K562 (cell line): ENCODE data around the gene BLOC1S3. TPM values are rescaled to one million over a fixed set of nuclear protein-coding genes. Genes with fewer than 3 reads are reported as not detected.
A peak's percentile ranks its signal among the peaks of the same experiment; 100 is the strongest.

Experiments used
- ATAC-seq: fragments of 200-7000 bp; cut with Tn5 transposase; 3 replicates; pipeline ENCODE4 v1.9.1; 2020; ENCODE audit warnings: moderate library complexity
- BruUV-seq: library from RNA; stranded (reverse); fragments of 400-500 nt; replicated peaks from 2 replicates; lab custom pipeline; 2021; lab: Mats Ljungman, UMichigan
- CTCF ChIA-PET: fragments of 300-600 bp; formaldehyde crosslinking; extraction: SDS; loops from one replicate; lab custom pipeline; 2021; ENCODE audit warnings: low intra/inter-chr PET ratio; lab: Yijun Ruan, JAX
- POLR2A ChIA-PET: fragments of 300-600, 350-650 bp; sonication (Branson Sonifier 250); formaldehyde crosslinking; extraction: SDS; loops from one replicate; lab custom pipeline; 2021; ENCODE audit warnings: antibody characterized with exemption, inconsistent platforms; lab: Yijun Ruan, JAX
- DNase-seq, 4 experiments: peaks; one replicate each; pipeline versions ENCODE4 v3.0.0 to v3.0.0-alpha.2; 2011 to 2018; ENCODE audit warnings: low spot score in 3 of 4, mixed read lengths in 3 of 4; ENCODE audit errors: extremely low read depth in 1 of 4
- FAIRE-seq: peaks from 2 replicates; lab custom pipeline; 2011; peaks lifted over from hg19 to GRCh38; lab: Jason Lieb, UNC
- H2AFZ ChIP-seq: 2 replicates; pipeline ENCODE4 v1.6.0; 2011; ENCODE audit warnings: low read depth, low read length, control low read depth, inconsistent platforms
- H3K27ac ChIP-seq: fragments of 200-600 bp; 3 replicates; pipeline ENCODE4 v1.8.0; 2011; ENCODE audit warnings: low read depth, mild to moderate bottlenecking, control low read depth, inconsistent platforms, low read length, moderate library complexity, mixed read lengths; ENCODE audit errors: extremely low read depth
- H3K27me3 ChIP-seq, 2 experiments: fragments of 300-600 bp in 1 of 2; 2 replicates in 1 of 2; 3 replicates in 1 of 2; pipeline versions ENCODE4 v1.6.0 to v1.8.0; 2011; ENCODE audit warnings: inconsistent platforms in 2 of 2, low read length in 2 of 2, mild to moderate bottlenecking in 1 of 2, mixed read lengths in 1 of 2, moderate library complexity in 1 of 2; ENCODE audit not compliant: control insufficient read depth in 2 of 2, insufficient read depth in 2 of 2
- H3K36me3 ChIP-seq: fragments of 300-600 bp; 3 replicates; pipeline ENCODE4 v1.8.0; 2011; ENCODE audit warnings: mild to moderate bottlenecking, low read length, inconsistent platforms; ENCODE audit not compliant: control insufficient read depth, insufficient read depth
- H3K4me1 ChIP-seq, 2 experiments: fragments of 200-600 bp in 1 of 2; replicated peaks in 1 of 2; 2 replicates in 1 of 2; 3 replicates in 1 of 2; pipeline versions ENCODE4 v1.5.1 to v1.8.0; 2011; ENCODE audit warnings: inconsistent platforms in 2 of 2, low read length in 2 of 2, mild to moderate bottlenecking in 1 of 2, mixed read lengths in 1 of 2, moderate library complexity in 1 of 2; ENCODE audit not compliant: control insufficient read depth in 2 of 2, insufficient read depth in 2 of 2
- H3K4me2 ChIP-seq: 2 replicates; pipeline ENCODE4 v1.6.1; 2011; ENCODE audit warnings: low read length, control low read depth, inconsistent platforms, mixed read lengths; ENCODE audit not compliant: insufficient read depth
- H3K4me3 ChIP-seq: fragments of 200-600 bp; sonication (generic), shearing (Covaris generic); 2 replicates; pipeline ENCODE4 v1.5.1; 2016; ENCODE audit warnings: control low read depth, inconsistent platforms
- H3K79me2 ChIP-seq: fragments of 200-600 bp; 3 replicates; pipeline ENCODE4 v1.8.0; 2011; ENCODE audit warnings: low read length, inconsistent platforms; ENCODE audit not compliant: control insufficient read depth, insufficient read depth
- H3K9ac ChIP-seq, 2 experiments: 2 replicates each; pipeline versions ENCODE4 v1.6.0 to v1.6.1; 2011; ENCODE audit warnings: low read depth in 2 of 2, low read length in 2 of 2, control low read depth in 1 of 2, inconsistent platforms in 1 of 2, mild to moderate bottlenecking in 1 of 2, mixed read lengths in 1 of 2; ENCODE audit not compliant: insufficient read depth in 1 of 2
- H3K9me1 ChIP-seq: one replicate; pipeline ENCODE4 v1.6.0; 2011; ENCODE audit warnings: inconsistent platforms, mild to moderate bottlenecking, low read length, moderate library complexity; ENCODE audit not compliant: control insufficient read depth, insufficient read depth
- H3K9me3 ChIP-seq: replicated peaks from 2 replicates; pipeline ENCODE4 v1.5.1; 2011; ENCODE audit warnings: low read depth, low read length, inconsistent platforms; ENCODE audit not compliant: control insufficient read depth, insufficient read depth
- H4K20me1 ChIP-seq: replicated peaks from 2 replicates; pipeline ENCODE4 v1.6.1; 2011; ENCODE audit warnings: low read length, inconsistent platforms, mixed read lengths; ENCODE audit not compliant: control insufficient read depth, insufficient read depth
- BRD9 ChIP-seq: fragments of 450-650 bp; IDR thresholded peaks from 2 replicates; pipeline ENCODE4 v1.6.1; 2018; ENCODE audit warnings: low read depth; ENCODE audit not compliant: partially characterized antibody
- FOXM1 ChIP-seq, 2 experiments: fragments of 450-650 bp in 1 of 2; sonication (generic) in 1 of 2; formaldehyde crosslinking in 1 of 2; IDR thresholded peaks; 2 replicates each; pipeline versions ENCODE4 v1.6.1 to v1.9.0; 2017 to 2022; ENCODE audit warnings: low read depth in 2 of 2, mild to moderate bottlenecking in 2 of 2, missing genetic modification reagents in 1 of 2, moderate library complexity in 1 of 2
- MBD2 ChIP-seq: sonication (generic); IDR thresholded peaks from 2 replicates; pipeline ENCODE4 v1.6.1; 2016; ENCODE audit warnings: low read depth, borderline replicate concordance
- POLR2G ChIP-seq: fragments of 200-400 bp; formaldehyde crosslinking; IDR thresholded peaks from 2 replicates; pipeline ENCODE4 v1.6.1; 2017; ENCODE audit warnings: low read depth, mild to moderate bottlenecking, antibody characterized with exemption, low read length, moderate library complexity
- WGBS: fragments of 100-300 bp; shearing (Covaris generic); methylation state at CpG from one replicate; pipeline ENCODE4 v1.1.6; 2016; ENCODE audit warnings: low coverage, mixed read lengths; ENCODE audit not compliant: insufficient coverage; ENCODE audit errors: missing lambda C conversion rate; 5-methylcytosine and 5-hydroxymethylcytosine counted together
- in situ Hi-C: fragments of 300-500 bp; cut with MboI; formaldehyde crosslinking; loops from 4 replicates; pipeline ENCODE4 v1.15.0; 2018; ENCODE audit warnings: inconsistent platforms, mixed read lengths
- intact Hi-C: fragments of 100-400 bp; cut with micrococcal nuclease; formaldehyde crosslinking; loops from 2 replicates; pipeline ENCODE4 v1.14.2; 2022
- polyA plus RNA-seq, 8 experiments: library from polyadenylated mRNA; depleted of rRNA in 4 of 8; stranded (reverse) in 5 of 8; unstranded in 3 of 8; fragments of >200 nt; fragmentation: Nextera tagmentation in 2 of 8; fragmentation: Illumina TruSeq in 1 of 8; extraction: Ambion mirVana in 2 of 8; extraction: Trizol in 1 of 8; gene quantifications; 2 replicates each; pipeline versions ENCODE4 v1.2.1 to v1.2.3, GENCODE V29; 2011 to 2014; ENCODE audit warnings: inconsistent platforms in 1 of 8, missing spikeins in 1 of 8
- total RNA-seq, 7 experiments: library from RNA; depleted of rRNA in 6 of 7; stranded (reverse); fragments of >200 nt in 6 of 7; fragmentation: Illumina TruSeq in 2 of 7; extraction: Trizol in 2 of 7; gene quantifications; 2 replicates each; pipeline versions ENCODE4 v1.2.1 to v1.2.3, GENCODE V29; 2011 to 2021; ENCODE audit warnings: low replicate concordance in 1 of 7
- TF ChIP-seq, protein P1 (sequence below): fragments of 450-650 bp; IDR thresholded peaks from 2 replicates; pipeline ENCODE4 v1.7.1; 2018; ENCODE audit warnings: mild to moderate bottlenecking, low read depth; ENCODE audit not compliant: partially characterized antibody
- TF ChIP-seq, protein P2 (sequence below): IDR thresholded peaks from 2 replicates; pipeline ENCODE4 v1.6.1; 2011; ENCODE audit warnings: borderline replicate concordance, low read depth, mild to moderate bottlenecking, moderate library complexity, low read length; ENCODE audit not compliant: insufficient read depth, poor library complexity, severe bottlenecking

The BLOC1S3 gene
- total and polyA plus RNA-seq, 9 of the 15 experiments (the other 6 are each of a cell fraction or from before 2014, with no cell fraction given), result 3.9 to 20.2 (median 10.4) TPM

DNA sequence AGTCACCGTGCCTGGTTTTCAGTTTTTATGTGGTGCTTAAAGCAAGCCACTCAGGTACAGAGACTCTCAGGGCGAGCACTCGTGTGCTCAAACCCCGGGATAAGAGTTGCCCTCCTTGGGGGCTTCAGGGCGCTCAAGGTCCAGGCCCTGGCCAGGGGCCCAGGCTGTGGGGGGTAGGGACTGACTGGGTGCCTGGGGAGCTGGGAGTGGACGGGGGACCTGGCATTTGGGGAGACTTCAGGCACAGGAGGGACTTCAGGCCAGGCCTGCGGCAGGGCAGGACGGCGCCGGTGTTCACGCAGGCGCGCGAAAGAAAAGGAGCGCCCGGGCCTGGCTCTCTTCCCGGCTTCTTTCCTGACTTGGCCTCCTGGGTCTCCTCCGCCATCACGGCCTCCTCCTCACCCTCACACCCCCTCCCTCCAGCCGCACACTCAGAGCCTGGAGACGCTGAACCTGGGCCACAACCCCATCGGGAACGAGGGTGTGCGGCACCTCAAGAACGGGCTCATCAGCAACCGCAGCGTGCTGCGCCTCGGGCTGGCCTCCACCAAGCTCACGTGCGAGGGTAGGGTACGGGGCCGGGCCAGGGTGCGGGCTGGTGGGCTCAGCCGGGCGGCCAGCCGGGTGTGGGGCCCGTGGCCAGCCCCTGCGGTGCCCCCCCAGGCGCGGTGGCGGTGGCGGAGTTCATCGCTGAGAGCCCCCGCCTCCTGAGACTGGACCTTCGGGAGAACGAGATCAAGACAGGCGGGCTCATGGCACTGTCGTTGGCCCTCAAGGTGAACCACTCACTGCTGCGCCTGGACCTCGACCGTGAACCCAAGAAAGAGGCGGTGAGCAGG is 33.9 kb upstream of the BLOC1S3 start:
- Histone ChIP-seq H2AFZ (no peak overlapping the region), H3K9ac (no peak overlapping the region), H3K27ac (no peak overlapping the region), H3K36me3 (peaks cover 57% of the 10 kb centered on the region; the same call in 1 of the 3 replicates), H3K4me1 (peaks cover 0 to 55% of the 10 kb centered on the region in 2 experiments; a peak in 2 of 5 replicates), H3K79me2 (no peaks in the 10 kb centered on the region)
- intact Hi-C loops, result no loop called here
- in situ Hi-C loops, result no loop called here
- DNase-seq (no peak), FAIRE-seq (no peak)
- 96% methylated on average over 21 of the region's 53 CpGs for WGBS
- CTCF ChIA-PET, result no interaction called here
- no TSS peak for BruUV-seq
- TF ChIP-seq, protein P1, sequence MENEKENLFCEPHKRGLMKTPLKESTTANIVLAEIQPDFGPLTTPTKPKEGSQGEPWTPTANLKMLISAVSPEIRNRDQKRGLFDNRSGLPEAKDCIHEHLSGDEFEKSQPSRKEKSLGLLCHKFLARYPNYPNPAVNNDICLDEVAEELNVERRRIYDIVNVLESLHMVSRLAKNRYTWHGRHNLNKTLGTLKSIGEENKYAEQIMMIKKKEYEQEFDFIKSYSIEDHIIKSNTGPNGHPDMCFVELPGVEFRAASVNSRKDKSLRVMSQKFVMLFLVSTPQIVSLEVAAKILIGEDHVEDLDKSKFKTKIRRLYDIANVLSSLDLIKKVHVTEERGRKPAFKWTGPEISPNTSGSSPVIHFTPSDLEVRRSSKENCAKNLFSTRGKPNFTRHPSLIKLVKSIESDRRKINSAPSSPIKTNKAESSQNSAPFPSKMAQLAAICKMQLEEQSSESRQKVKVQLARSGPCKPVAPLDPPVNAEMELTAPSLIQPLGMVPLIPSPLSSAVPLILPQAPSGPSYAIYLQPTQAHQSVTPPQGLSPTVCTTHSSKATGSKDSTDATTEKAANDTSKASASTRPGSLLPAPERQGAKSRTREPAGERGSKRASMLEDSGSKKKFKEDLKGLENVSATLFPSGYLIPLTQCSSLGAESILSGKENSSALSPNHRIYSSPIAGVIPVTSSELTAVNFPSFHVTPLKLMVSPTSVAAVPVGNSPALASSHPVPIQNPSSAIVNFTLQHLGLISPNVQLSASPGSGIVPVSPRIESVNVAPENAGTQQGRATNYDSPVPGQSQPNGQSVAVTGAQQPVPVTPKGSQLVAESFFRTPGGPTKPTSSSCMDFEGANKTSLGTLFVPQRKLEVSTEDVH, result no peak
- TF ChIP-seq, protein P2, sequence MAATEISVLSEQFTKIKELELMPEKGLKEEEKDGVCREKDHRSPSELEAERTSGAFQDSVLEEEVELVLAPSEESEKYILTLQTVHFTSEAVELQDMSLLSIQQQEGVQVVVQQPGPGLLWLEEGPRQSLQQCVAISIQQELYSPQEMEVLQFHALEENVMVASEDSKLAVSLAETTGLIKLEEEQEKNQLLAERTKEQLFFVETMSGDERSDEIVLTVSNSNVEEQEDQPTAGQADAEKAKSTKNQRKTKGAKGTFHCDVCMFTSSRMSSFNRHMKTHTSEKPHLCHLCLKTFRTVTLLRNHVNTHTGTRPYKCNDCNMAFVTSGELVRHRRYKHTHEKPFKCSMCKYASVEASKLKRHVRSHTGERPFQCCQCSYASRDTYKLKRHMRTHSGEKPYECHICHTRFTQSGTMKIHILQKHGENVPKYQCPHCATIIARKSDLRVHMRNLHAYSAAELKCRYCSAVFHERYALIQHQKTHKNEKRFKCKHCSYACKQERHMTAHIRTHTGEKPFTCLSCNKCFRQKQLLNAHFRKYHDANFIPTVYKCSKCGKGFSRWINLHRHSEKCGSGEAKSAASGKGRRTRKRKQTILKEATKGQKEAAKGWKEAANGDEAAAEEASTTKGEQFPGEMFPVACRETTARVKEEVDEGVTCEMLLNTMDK, result no peak
- TF ChIP-seq POLR2G, result peak; percentile 23
- no peak for TF ChIP-seq FOXM1 (IDR thresholded peaks at IDR 0.05; ENCODE audit: low read depth)
- TF ChIP-seq FOXM1 (CRISPR knock-in tag; IDR thresholded peaks at IDR 0.05; ENCODE audit: low read depth), result no peak
- no peak for TF ChIP-seq MBD2
- TF ChIP-seq BRD9, result no peak
- TF ChIP-seq, all 486 proteins: peak for 1
- Histone ChIP-seq H3K27me3 (no peaks in the 10 kb centered on the region), H3K9me1 (no peaks in the 10 kb centered on the region), H3K9me3 (no peaks in the 10 kb centered on the region), H3K4me2 (no peak overlapping the region), H3K4me3 (no peak overlapping the region), H4K20me1 (no peaks in the 10 kb centered on the region)
- POLR2A ChIA-PET, result interaction anchor here (0.6 to 0.7 kb wide), 2 partner anchors 26 to 79 kb away, joined by 3 to 5 read pairs; no protein-coding TSS in a partner anchor
- no peak for ATAC-seq
